ENCODE data around the gene FMNL2. TPM values are rescaled to one million over a fixed set of nuclear protein-coding genes. Genes with fewer than 3 reads are reported as not detected.

Gene FMNL2
- polyA plus RNA-seq, 3 donors: 0.28 to 3.2 (median 0.71) TPM

DNA sequence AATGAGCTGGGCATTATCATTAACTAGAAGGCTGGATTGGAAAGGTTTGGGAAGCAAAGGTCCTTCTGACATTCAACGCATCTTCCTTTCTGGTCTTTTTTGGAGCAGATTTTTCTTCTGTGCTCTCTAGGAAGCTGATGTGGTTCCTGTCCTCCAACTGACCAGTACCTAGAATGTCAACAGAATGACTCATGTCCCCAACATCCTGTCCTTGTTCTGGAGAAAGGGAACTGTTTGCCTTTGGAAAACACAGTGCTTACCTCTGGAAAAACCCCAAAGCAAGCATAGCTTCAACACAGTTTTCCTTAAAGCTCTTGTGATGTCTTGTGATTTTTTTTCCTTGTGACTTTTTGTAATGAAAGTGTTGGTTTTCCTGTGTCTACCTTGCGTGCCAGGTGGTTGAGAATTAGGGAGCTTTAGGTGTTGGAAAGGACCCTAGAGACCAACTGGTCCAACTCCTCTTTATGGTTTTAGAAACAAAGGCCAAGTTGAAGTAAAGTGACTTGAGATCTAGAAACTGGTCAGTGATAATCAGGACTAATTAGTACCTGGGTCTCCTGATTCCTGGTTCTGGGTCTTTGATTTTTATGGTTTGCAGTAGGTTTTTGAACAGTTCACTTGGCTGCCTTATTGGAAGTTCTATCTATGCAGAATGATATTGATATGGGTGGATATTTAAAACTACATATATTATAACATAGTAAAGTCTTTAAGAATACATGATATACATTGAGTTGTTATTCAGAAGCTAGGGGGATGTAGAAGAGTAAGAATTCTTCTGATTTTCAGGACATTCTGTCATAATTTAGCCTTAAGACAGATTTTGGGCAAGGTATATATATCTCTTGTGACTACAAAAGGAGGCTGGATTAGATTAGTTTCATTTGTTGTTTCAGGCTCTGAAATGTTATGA lies 70.5 kb downstream of the FMNL2 start:
- intact Hi-C loops (cut with micrococcal nuclease): no loop called here
- Histone ChIP-seq H3K4me2 (replicated peaks; ENCODE audit: extremely low read depth, low read length, poor library complexity, severe bottlenecking) (no peak overlapping the region), H3K9ac (ENCODE audit: insufficient read depth, low read length, poor library complexity, severe bottlenecking) (no peak overlapping the region), H3K4me3 (replicated peaks in 1 of 3; ENCODE audit: low read depth in 2 of 3, low read length in 3 of 3) (no peak overlapping the region), H3K27me3 (ENCODE audit: control insufficient read depth in 2 of 2, insufficient read depth in 2 of 2, low read length in 2 of 2) (no peaks in the 10 kb centered on the region), H2AFZ (ENCODE audit: insufficient read depth, low read depth, low read length, poor library complexity, severe bottlenecking) (no peak overlapping the region), H4K20me1 (ENCODE audit: insufficient read depth, low read length) (no peaks in the 10 kb centered on the region), H3K79me2 (ENCODE audit: insufficient read depth, low read length) (no peaks in the 10 kb centered on the region), H3K27ac (ENCODE audit: low read depth in 1 of 2, low read length in 2 of 2) (no peak overlapping the region), H3K36me3 (replicated peaks in 1 of 2; ENCODE audit: control insufficient read depth in 1 of 2, insufficient read depth in 2 of 2, low read length in 2 of 2) (no peaks in the 10 kb centered on the region), H3K9me3 (replicated peaks in 1 of 2; ENCODE audit: control insufficient read depth in 1 of 2, insufficient read depth in 1 of 2, low read length in 2 of 2) (no peaks in the 10 kb centered on the region), H3K4me1 (ENCODE audit: control insufficient read depth in 1 of 2, insufficient read depth in 2 of 2, low read length in 2 of 2) (peaks cover 6 to 11% of the 10 kb centered on the region in 2 donors)
- TF ChIP-seq, protein P1, sequence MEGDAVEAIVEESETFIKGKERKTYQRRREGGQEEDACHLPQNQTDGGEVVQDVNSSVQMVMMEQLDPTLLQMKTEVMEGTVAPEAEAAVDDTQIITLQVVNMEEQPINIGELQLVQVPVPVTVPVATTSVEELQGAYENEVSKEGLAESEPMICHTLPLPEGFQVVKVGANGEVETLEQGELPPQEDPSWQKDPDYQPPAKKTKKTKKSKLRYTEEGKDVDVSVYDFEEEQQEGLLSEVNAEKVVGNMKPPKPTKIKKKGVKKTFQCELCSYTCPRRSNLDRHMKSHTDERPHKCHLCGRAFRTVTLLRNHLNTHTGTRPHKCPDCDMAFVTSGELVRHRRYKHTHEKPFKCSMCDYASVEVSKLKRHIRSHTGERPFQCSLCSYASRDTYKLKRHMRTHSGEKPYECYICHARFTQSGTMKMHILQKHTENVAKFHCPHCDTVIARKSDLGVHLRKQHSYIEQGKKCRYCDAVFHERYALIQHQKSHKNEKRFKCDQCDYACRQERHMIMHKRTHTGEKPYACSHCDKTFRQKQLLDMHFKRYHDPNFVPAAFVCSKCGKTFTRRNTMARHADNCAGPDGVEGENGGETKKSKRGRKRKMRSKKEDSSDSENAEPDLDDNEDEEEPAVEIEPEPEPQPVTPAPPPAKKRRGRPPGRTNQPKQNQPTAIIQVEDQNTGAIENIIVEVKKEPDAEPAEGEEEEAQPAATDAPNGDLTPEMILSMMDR (IDR thresholded peaks at IDR 0.05): no peak
- H3K4me1 Mint-ChIP-seq: peaks cover 21% of the 10 kb centered on the region
- H3K9me3 Mint-ChIP-seq: no peaks in the 10 kb centered on the region
- DNase-seq: peak in 1 of 3 donors; percentile 38
- no peak overlapping the region for H3K27ac Mint-ChIP-seq
- no peaks in the 10 kb centered on the region for H3K36me3 Mint-ChIP-seq
- WGBS (ENCODE audit: insufficient coverage): 100% methylated on average over 2 of the region's 2 CpGs
- H3K27me3 Mint-ChIP-seq (ENCODE audit: low read depth in 3 of 3): no peaks in the 10 kb centered on the region
- H3K4me3 Mint-ChIP-seq: no peak overlapping the region

DNA sequence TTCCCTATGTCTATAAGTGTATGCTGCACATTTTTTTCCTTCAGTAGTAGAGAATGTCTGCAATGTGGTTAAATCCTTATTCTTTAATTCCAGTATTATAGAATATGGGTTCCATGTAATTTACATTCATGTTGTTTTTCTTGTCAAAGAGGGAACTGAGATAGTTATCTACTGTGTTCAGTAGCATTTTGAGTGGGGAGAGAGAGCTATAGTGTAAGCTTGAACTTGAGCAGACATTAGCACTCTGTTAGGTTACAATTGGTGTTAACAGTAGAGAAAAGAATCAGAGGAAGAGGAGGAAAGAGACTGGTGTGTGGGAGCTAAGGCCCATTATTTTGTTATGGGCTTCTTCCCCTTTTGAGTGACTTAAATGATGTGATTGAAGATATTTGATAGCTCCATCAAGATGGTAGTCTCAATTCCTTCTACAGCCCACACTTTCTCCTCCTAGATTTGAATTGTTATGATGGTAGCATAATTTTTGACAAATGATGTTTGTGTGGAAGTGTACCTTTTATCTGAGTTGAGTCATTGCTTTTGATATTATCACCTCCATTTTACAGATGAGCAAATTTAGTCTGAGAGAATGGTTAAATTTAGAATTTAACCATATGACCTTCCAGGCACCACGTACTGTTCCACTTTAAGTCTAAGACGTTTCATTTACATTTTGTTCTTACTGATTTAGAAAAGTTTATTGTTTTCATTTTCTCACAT lies 71.3 kb downstream of the FMNL2 start:
- Histone ChIP-seq H3K9me3 (replicated peaks in 1 of 2; ENCODE audit: control insufficient read depth in 1 of 2, insufficient read depth in 1 of 2, low read length in 2 of 2) (no peaks in the 10 kb centered on the region), H3K4me1 (ENCODE audit: control insufficient read depth in 1 of 2, insufficient read depth in 2 of 2, low read length in 2 of 2) (peaks cover 15 to 19% of the 10 kb centered on the region in 2 donors), H3K79me2 (ENCODE audit: insufficient read depth, low read length) (no peaks in the 10 kb centered on the region), H3K27me3 (ENCODE audit: control insufficient read depth in 2 of 2, insufficient read depth in 2 of 2, low read length in 2 of 2) (no peaks in the 10 kb centered on the region), H3K9ac (ENCODE audit: insufficient read depth, low read length, poor library complexity, severe bottlenecking) (no peak overlapping the region), H3K27ac (ENCODE audit: low read depth in 1 of 2, low read length in 2 of 2) (no peak overlapping the region), H3K4me2 (replicated peaks; ENCODE audit: extremely low read depth, low read length, poor library complexity, severe bottlenecking) (no peak overlapping the region), H3K4me3 (replicated peaks in 1 of 3; ENCODE audit: low read depth in 2 of 3, low read length in 3 of 3) (no peak overlapping the region), H2AFZ (ENCODE audit: insufficient read depth, low read depth, low read length, poor library complexity, severe bottlenecking) (no peak overlapping the region), H3K36me3 (replicated peaks in 1 of 2; ENCODE audit: control insufficient read depth in 1 of 2, insufficient read depth in 2 of 2, low read length in 2 of 2) (no peaks in the 10 kb centered on the region), H4K20me1 (ENCODE audit: insufficient read depth, low read length) (no peaks in the 10 kb centered on the region)
- Mint-ChIP-seq H3K9me3 (no peaks in the 10 kb centered on the region), H3K4me1 (peaks cover 29% of the 10 kb centered on the region), H3K4me3 (no peak overlapping the region), H3K27ac (no peak overlapping the region), H3K27me3 (ENCODE audit: low read depth in 3 of 3) (no peaks in the 10 kb centered on the region), H3K36me3 (no peaks in the 10 kb centered on the region)
- WGBS (ENCODE audit: insufficient coverage): no CpG with 5 or more reads among the region's 2 CpGs
- intact Hi-C loops (cut with micrococcal nuclease): no loop called here
- DNase-seq: no peak
- TF ChIP-seq, protein P1 (IDR thresholded peaks at IDR 0.05): no peak
